Thoracic aorta endothelial cell (primary cell): ENCODE results near the gene CCDC43. TPM values are rescaled to one million over a fixed set of nuclear protein-coding genes. Genes with fewer than 3 reads are reported as not detected.

ENCODE experiments used
- small RNA-seq: library from RNA; depleted of rRNA; stranded (forward); fragments of <200 nt; gene quantifications from one replicate; pipeline ENCODE3, GENCODE V24; 2012
- total RNA-seq: library from RNA; depleted of rRNA; stranded (reverse); fragments of >200 nt; gene quantifications from 2 replicates; pipeline ENCODE4 v1.2.3, GENCODE V29; 2012

Gene CCDC43, protein sequence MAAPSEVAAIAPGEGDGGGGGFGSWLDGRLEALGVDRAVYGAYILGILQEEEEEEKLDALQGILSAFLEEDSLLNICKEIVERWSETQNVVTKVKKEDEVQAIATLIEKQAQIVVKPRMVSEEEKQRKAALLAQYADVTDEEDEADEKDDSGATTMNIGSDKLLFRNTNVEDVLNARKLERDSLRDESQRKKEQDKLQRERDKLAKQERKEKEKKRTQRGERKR
- 49.9 and 51.9 TPM in 2 replicates for total RNA-seq

DNA sequence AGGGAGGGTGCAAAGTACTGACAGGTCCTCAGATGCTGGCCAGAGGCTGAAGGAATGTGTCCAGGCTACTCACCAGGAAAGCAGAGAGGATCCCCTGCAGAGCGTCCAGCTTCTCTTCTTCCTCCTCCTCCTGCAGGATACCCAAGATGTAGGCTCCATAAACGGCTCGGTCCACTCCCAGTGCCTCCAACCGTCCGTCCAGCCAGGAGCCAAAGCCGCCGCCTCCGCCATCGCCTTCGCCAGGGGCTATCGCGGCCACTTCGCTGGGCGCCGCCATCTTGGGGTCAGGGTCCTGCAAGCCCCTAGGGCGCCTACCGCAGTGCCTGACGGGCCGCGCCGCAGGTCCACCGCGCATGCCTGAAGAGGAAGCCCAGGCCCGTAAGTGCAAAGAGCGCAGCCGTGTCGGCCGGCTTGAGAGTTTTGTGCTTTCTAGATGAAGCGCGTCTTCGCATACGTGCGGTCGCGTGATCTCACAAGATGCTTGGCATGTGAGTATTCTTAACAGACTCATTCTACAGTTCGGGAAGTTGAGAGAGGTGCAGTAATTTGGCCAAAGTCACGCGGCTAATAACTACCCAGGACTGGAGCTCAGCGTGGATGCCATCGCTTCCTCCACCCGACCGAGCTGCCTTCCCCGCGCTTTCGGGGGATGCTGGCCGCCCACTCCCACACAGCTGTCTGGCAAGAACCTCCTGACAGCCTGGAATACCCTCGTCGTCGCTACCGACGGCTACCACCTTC is at the start of gene CCDC43:
Gene CCDC43 (minus strand): TSS at position 300 of the 741 bp plus-strand sequence. CDS start 23 bp downstream, at position 277.

DNA sequence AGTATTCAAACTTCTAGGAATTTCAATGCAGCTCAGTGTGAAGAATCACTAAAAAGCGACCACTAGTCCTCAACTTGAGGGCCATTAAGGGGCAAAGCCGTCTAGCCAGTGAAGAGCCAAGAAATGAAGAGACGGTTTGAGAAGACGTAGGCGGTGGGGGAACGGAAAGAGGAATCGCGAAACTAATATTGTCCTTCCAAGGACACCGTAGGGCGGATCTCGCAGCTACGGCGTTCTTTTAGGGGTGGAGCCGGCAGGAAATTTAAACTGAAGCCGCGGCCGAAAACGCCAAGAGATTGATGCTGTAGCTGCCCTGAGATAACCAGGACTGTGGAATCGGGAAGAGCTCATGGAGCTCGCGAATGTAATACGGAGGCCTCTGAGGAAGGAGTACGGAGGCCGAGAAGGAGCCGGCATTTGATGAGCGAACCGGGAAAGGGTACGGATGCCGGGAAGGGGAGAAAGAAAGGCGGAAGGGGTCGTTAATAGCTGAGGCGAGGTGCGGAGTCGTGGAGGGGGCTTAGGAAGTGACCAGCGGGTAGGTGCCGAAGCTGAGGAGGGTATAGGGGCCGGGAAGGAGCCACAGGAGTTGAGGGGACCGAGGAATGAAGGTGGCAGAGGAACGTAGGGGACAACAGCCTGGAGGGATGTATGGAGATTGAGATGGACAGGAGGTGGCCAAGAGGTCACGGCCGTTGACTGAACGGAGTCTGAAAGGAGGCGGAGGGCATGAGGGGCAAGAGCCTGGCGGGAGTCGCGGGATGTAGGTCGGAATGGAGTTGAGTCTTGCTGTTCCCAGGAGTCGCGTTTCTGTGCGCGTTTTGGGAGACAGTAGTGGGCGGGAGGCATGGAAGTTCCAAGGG is 19.1 kb upstream of the CCDC43 start, which contains the start of gene DBF4B:
Gene DBF4B (plus strand): TSS at position 265 of the 863 bp plus-strand sequence. CDS start 156 bp downstream, at position 421.

DNA sequence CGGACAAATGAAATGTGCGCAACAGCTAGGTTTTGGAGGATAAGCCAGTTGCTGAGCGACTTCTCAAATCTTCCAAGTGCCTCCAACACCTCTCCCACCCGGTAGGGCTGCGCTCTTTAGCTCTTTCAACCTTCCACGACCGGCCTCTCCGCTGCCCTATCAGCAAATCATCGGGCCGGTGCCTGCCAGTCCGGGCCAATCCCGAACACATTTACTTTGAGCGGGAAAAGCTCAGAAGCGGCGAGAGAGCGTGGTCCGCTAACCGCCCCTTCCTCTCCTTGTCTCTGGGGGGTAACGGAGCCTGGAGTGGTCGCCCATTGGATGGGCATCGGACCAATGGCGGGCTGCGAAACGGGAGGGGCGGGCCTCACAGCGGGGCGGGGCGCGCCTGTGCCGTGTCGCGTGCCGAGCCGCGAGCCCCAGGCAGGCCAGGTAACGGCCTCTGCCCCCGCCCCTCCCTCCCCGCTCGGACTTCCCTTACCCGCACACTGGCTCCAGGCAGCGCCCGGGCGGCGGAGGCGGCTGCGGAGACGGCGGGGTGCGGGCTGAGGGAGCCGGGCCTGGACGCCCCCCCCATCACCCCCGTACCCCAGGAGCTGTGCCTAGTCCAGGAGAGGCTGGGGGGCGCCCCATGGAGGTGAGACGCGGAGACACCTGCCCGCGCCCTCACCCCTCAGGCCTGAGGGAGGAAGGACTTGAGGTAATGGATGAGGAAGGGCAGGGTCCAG is 33.4 kb downstream of the CCDC43 start, which contains the start of gene MEIOC:
Gene MEIOC (plus strand): TSS at position 486 of the 728 bp plus-strand sequence. CDS start 146 bp downstream, at position 632.

Small RNAs within 50 kb of the gene (small RNA-seq; reads per million reads assigned to genes)
- gene RN7SL819P: not detected
- not detected for gene SMCO4P1

Other genes starting within 250 kb of the CCDC43 start
- 28.7 and 37.5 TPM in 2 replicates for gene GPATCH8, start 186.4 kb downstream of the CCDC43 start, total RNA-seq
- 0.66 and 1.2 TPM in 2 replicates for gene FZD2, start 132.3 kb downstream of the CCDC43 start, total RNA-seq
- gene MEIOC, start 33.3 kb downstream of the CCDC43 start, total RNA-seq: 0.07 TPM in 1 of 2 replicates, not detected in the other
- 9.2 and 14.9 TPM in 2 replicates for gene DBF4B, start 18.9 kb upstream of the CCDC43 start, total RNA-seq
- 0.13 and 0.22 TPM in 2 replicates for gene ADAM11, start 69.2 kb upstream of the CCDC43 start, total RNA-seq
- 10.2 and 15.7 TPM in 2 replicates for gene GJC1, start 140.5 kb upstream of the CCDC43 start, total RNA-seq
- gene HIGD1B, start 158.1 kb upstream of the CCDC43 start, total RNA-seq: not detected in 2 replicates
- gene EFTUD2, start 209.7 kb upstream of the CCDC43 start, total RNA-seq: 201 and 220 TPM in 2 replicates
- 0.14 and 0.27 TPM in 2 replicates for gene GFAP, start 225.7 kb upstream of the CCDC43 start, total RNA-seq